RWPE2 (cell line): ENCODE measurements around the gene TNS3.

Experiments
- ATAC-seq: fragments of 200-7000 bp; cut with Tn5 transposase; 3 replicates; pipeline ENCODE4 v1.9.1; 2021; ENCODE audit warnings: low read depth
- DNase-seq: peaks from one replicate; pipeline ENCODE4 v3.0.0-alpha.2; 2020; ENCODE audit warnings: low spot score
- H3K27ac ChIP-seq: fragments of 450-650 bp; 2 replicates; pipeline ENCODE4 v1.5.1; 2017; ENCODE audit warnings: mild to moderate bottlenecking; ENCODE audit not compliant: poor library complexity, severe bottlenecking
- H3K27me3 ChIP-seq: fragments of 250-450 bp; sonication (Bioruptor Pico); 2 replicates; pipeline ENCODE4 v1.5.1; 2021; ENCODE audit warnings: mild to moderate bottlenecking, moderate library complexity; ENCODE audit not compliant: insufficient read depth, poor library complexity, severe bottlenecking
- H3K36me3 ChIP-seq: fragments of 250-450 bp; sonication (Bioruptor Pico); 2 replicates; pipeline ENCODE4 v1.5.1; 2020; ENCODE audit warnings: low read depth, mild to moderate bottlenecking, moderate library complexity
- H3K4me1 ChIP-seq: fragments of 250-450 bp; sonication (Bioruptor Pico); 2 replicates; pipeline ENCODE4 v1.5.1; 2021; ENCODE audit warnings: mild to moderate bottlenecking, moderate library complexity; ENCODE audit not compliant: insufficient read depth, poor library complexity, severe bottlenecking
- H3K4me3 ChIP-seq: fragments of 250-450 bp; sonication (Bioruptor Pico); 2 replicates; pipeline ENCODE4 v1.5.1; 2021; ENCODE audit warnings: mild to moderate bottlenecking, moderate library complexity; ENCODE audit not compliant: severe bottlenecking
- H3K9me3 ChIP-seq: fragments of 250-450 bp; sonication (Bioruptor Pico); 2 replicates; pipeline ENCODE4 v1.5.1; 2021; ENCODE audit warnings: mild to moderate bottlenecking, moderate library complexity; ENCODE audit not compliant: severe bottlenecking
- CTCF ChIP-seq: fragments of 450-650 bp; IDR thresholded peaks from one replicate; pipeline ENCODE4 v1.5.1; 2017; ENCODE audit warnings: mild to moderate bottlenecking, moderate library complexity; ENCODE audit not compliant: poor library complexity, severe bottlenecking

Gene TNS3

DNA sequence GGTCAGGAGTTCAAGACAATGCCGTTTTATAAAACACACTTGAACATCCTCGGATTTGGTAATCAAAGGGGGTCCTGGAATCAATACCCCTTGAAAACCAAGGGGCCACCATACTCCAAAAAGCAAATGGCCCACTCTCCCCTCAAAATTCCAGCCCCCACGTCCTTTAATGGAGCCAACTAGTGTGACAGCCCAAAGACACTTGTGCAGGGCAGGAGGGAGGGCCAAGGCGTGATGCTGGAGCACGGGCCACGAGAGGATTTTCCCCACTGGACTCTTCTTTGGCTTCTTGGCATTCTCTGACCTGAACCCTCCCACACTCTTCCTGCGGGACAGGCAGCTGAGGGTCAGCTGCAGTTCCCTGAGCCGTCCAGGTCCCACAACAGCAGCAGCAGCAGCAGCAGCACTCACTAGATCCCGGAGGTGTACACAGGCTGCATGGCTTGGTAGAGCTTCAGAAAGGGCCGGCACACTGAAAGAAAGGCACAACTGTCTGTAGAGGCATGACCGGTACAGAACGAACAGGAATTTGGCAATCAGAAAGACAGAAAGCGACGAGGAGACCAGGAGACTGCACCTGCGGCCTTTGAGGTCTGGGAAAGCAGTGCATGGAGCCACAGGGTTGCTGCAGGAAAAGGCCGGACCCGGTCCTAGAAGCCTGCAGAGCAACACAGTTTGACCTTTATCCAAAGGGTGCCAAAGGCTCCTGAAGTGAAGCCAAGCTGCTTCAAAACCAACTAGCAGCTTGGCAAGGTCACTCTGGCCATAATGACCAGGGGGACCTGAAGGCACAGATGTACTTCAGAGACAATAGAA is 168.2 kb downstream of the TNS3 start:
- H3K9me3 ChIP-seq: peaks cover 1% of the 10 kb centered on the region
- no peak overlapping the region for H3K27ac ChIP-seq
- H3K36me3 ChIP-seq: peaks cover 50% of the 10 kb centered on the region
- DNase-seq (no peak), ATAC-seq (no peak)
- no peaks in the 10 kb centered on the region for H3K4me1 ChIP-seq
- no peaks in the 10 kb centered on the region for H3K27me3 ChIP-seq
- TF ChIP-seq CTCF: no peak
- H3K4me3 ChIP-seq: no peak overlapping the region

DNA sequence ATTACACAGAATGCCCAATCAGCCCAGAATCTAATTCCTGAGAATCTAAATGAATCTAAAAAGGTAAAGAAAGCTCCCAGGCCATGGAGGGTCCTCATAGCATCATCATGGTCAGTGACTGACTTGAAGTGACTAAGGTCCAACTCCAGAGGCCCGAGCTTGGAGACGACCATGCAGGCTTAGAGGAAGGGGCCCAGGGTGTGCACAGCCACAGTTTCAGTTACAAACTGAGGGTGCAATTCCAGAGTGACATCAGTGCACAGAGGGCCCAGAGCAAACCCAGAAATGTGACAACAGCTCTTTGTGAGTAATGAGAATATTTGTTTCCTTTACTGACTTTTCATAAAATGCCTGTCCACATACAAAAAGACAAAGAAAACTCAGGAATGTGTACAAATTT is 170.0 kb downstream of the TNS3 start:
- Histone ChIP-seq H3K4me1 (peaks cover under 1% of the 10 kb centered on the region), H3K27ac (no peak overlapping the region), H3K4me3 (no peak overlapping the region), H3K27me3 (no peaks in the 10 kb centered on the region), H3K9me3 (no peaks in the 10 kb centered on the region), H3K36me3 (peaks cover 38% of the 10 kb centered on the region)
- no peak for ATAC-seq
- no peak for DNase-seq
- TF ChIP-seq CTCF: no peak

GRCh38 chr7:47411281-47411869 is 170.5 kb downstream of the TNS3 start:
- H3K27ac ChIP-seq: no peak overlapping the region
- no peaks in the 10 kb centered on the region for H3K9me3 ChIP-seq
- H3K4me3 ChIP-seq: no peak overlapping the region
- H3K4me1 ChIP-seq: peaks cover 5% of the 10 kb centered on the region
- DNase-seq (no peak), ATAC-seq (no peak)
- no peak for TF ChIP-seq CTCF
- H3K27me3 ChIP-seq: no peaks in the 10 kb centered on the region
- H3K36me3 ChIP-seq: peaks cover 37% of the 10 kb centered on the region

- no peak for TF ChIP-seq CTCF
- DNase-seq: no peak
- no peak overlapping the region for H3K4me3 ChIP-seq
- H3K36me3 ChIP-seq: peaks cover 41% of the 10 kb centered on the region
- no peaks in the 10 kb centered on the region for H3K9me3 ChIP-seq
- no peak overlapping the region for H3K27ac ChIP-seq
- H3K27me3 ChIP-seq: no peaks in the 10 kb centered on the region
- H3K4me1 ChIP-seq: peaks cover 19% of the 10 kb centered on the region
- no peak for ATAC-seq
Measured at GRCh38 chr7:47408675-47409074, 173.2 kb downstream of the TNS3 start.
